GM19240 (cell line): ENCODE results near the gene COL4A1.
A peak's percentile ranks its signal among the peaks of the same experiment; 100 is the strongest.
"Not testable (repeated sequence)": the region's sequence is repeated elsewhere in the genome, so short reads cannot be mapped to it uniquely, and the experiment has no call there.

Experiments
- DNase-seq: peaks from one replicate; pipeline ENCODE4 v3.0.0; 2011; ENCODE audit warnings: low spot score; ENCODE audit not compliant: insufficient read length

COL4A1 gene

DNA sequence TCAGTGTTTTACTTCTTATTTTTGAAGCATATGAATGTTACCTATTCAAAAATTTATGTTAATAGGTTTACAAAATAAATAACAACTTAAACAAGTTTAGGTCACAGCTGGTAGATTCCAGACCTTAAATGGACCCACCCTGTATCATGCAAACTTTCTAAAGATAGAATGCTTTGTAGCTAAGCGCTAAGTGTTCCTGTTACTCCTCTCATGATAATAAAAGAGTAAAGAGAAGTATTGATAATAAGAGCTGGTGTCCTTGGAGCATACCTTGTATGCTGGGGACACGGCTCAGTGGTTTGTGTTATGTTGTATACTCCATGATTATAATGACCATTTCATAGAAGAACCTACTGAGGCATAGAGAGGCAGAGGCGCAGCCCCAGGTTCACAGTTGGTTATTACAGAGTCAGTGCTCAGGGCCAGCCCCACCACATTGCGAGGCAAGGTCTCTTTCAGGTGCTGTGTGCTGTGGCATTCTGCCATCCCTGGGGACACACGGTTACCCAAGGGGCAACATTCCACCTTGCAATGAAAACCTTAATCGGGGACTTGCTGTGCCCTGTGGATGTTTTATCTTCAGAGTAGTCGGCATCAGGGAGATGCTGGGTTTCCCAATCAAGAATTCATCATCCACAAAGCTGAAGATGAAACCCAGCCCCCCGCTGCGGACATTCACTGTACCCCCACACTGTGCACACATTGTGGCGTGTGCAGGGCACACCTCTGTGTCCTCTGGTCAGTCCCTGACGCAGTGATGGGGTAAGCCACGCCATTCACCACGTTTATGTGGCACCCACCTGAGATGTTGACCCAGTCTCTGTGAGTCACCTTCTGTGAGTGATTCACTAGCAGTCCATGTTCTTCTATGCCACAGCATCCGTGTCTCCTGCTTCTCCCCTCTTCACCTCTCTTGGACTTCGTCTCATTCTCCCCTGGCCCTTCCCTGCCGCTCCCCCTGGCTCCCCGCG, 186.7 kb downstream of the COL4A1 start:
- no peak for DNase-seq

DNA sequence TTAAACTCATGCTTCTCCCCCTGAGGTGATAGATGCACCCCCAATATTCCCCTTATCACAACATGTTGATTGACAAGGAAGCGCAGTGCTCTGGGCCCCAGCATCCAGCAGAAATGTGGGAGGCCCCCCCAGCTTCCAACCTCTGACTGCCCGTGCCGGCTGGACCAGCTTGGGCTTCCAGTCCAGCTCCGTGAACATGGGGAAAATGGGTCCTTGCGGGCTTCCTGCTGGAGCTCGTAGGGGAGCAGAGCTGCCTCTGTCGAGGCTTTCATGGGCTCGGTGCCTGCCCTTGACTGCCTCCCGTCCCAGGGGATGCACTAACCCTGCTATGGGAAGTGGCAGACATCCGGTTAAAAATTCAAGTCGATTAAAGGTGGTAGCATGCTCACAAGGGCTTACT, 188.9 kb downstream of the COL4A1 start:
- no peak for DNase-seq

DNA sequence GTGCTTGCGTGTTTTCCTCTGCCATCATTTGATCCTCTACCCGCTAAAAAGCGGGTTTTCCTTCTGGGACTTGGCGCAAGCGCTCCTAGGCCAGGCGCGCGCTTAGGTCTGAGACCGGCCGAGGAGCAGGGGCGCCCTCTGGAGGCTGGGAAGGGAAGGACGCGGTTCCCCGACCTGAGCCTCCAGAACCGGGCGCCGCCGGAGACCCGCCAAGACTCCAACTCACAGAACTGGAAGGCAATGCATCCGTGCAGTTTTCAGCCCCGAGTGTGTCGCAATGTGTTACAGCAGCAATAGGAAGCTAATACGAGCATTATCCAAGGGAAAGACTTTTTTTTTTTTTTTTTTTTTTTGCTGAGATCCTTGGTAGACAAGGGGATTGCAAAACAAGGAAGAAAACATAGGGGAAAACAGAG, 190.9 kb downstream of the COL4A1 start:
- DNase-seq, result peak; percentile 48

DNA sequence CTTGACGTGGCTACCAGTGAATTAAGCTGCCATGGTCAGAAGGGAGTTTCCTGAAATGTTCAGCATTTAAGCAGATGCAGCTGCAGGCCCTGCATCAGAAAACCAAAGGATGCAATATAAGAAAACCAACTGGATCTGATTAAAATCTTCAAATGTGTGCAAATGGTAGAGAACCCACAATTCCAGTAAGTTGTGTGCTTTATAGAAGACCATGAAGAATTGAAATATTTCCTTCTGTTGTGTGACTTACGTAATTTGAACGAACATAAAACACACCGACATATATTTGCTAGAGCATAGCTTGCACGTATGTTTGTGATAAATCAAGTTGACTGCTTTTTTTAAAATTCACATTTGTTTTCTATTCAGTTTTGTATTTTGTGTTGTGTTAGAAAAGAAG, 191.4 kb downstream of the COL4A1 start:
- no peak for DNase-seq

DNA sequence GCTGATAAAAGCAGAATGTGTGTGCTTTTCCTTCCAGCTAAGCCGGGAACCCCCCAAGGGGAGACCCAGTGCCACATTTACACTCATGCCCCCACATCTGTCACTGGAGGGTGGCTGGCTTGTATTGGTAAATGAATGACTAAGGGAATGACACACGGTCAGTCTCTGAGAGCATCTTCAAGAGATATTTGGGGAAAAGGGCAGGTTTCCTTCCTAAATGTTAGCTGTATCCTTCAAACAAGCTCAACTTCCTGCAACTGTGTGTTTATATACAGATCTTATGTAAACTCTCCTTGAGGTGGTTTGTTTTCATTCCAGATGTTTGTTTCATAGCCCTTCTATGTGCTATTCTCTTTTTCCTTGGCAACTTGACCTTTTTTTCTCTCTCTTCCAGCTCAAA, 192.6 kb downstream of the COL4A1 start:
- DNase-seq, result no peak

DNA sequence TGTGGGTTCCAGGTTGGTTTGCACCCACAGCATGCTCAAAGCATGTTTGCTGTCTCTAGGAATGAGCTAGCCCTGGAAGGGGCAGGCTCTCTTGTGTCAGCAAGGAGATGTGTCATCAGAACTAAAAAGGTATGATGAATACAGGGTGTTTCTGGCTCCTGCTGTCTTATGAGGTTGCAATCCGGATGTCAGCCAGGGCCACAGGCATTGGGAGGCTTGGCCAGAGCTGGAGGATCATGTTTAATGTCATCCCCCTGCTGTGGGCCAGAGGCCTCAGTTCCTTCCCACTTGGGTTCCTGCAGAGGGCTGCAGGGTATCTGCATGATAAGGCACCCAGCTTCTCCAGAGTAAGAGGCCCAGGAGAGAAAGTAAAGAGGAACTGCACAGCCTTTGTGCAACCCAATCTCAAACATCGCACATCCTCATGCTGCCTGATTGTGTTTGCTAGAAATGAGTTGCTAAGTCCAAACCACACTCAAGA, 193.6 kb downstream of the COL4A1 start:
- DNase-seq, result no peak

DNA sequence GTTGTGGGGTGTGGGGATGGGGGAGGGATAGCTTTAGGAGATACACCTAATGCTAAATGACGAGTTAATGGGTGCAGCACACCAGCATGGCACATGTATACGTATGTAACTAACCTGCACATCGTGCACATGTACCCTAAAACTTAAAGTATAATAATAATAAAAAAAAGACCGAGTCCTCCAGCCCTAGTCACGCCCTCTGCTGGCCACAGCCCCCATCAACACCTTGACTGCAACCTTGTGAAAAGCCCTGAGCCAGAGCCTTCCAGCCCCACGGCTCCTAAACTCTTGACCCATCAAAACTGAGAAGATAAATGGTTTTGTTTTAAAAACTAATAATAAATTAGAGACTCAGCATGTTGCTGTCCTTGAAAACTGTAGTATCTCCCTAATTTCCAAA, 194.6 kb downstream of the COL4A1 start:
- not testable (repeated sequence) for DNase-seq

DNA sequence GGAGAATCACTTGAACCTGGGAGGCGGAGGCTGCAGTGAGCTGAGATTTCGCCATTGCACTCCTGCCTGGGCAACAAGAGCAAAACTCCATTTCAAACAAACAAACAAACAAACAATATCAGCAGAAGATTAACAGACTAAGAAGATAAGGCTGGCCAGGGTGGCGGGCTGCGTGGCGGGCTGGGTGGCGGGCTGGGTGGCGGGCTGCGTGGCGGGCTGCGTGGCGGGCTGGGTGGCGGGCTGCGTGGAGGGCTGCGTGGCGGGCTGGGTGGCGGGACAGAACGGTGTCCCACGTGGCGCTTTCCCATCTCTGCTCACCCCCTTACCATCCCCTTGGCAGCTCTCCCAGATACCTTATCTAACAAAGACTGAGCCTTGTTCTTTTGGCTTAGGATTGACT, 196.2 kb downstream of the COL4A1 start:
- DNase-seq, result no peak

DNA sequence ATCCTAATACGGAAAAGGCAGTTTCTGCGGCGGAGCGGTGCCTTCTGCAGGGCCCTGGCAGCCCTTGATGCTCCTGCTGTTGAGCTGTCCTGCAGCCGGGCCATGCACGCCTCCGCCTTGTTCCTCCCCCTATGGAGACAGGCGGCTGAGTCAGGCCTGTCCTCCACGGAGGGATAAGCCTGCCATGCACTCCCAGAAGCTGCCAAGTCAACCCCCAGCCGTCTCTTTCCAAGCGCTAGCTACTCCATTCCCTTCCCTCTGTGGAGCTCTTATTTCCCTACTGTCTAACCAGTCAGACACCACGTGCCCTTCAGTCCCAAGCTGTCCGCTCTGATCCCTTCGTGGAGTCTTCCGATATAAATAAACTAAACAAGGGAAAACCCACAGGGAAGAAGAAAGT, 197.0 kb downstream of the COL4A1 start:
- DNase-seq, result no peak

DNA sequence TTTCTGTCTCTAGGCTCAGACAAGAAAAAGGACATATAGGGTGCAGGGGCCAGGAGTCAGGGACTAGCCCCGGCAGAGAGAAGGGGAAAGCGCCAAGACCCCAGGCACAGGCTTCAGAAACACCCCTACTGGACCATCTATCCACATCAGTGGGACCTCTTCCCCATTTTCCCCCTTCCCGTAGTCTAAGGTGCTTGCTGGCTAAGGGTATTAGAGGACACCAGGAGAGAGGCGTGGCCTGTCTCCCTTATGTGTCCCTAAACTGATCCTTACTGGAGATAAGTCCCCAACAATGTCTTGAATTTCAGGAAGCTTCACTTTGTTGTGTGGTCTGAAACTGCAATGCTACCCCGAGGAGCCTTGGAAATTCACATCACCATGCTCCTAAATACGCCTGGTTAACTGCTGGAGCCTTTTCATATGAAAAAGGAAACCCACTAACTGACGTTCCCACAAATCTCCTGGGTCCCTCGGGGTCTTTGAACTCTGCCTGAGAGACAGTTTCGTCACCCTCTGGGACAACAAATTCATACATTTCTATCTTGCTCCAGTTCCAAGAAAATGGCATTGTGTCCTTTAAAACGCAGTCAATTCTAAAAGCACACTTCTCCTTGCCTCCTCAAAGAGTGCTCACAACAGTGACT, 197.7 kb downstream of the COL4A1 start:
- DNase-seq, result no peak

DNA sequence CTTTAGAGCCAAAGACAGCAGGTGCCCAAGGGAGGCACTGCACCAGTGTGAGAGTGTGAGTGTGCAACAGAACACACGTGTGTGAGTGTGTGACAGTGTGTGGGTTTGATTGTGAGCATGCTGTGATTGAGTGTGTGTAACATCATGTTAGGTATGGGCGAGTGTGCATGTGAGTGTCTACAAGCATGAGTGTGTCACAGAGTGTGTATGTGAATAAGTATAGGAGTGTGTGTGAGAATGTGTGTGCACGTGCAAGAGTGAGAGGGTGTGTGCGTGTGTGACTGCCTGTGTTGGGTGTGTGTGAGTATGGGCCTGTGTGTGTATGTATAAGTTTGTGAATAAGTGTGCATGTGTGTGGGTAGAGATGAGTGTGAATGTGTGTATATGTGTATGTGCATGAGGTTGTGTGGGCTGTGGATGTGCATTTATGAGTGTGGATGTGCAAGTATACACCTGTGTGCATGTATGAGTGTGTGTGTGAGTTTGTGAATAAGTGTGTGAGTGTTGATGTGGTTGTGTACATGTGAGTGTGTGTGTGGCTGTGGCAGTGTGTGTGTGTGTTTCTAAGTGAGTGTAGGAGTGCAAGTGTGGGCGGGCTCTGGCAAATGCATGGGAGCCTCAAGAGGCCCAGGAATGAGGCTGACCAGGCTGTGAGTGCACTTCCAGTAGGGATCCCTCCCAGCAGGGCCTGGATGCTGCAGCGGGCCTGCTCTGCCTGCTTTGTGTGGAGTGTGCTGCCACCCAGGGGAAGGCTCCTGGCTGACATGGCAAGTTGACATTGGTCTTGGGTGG, 198.4 kb downstream of the COL4A1 start:
- no peak for DNase-seq

DNA sequence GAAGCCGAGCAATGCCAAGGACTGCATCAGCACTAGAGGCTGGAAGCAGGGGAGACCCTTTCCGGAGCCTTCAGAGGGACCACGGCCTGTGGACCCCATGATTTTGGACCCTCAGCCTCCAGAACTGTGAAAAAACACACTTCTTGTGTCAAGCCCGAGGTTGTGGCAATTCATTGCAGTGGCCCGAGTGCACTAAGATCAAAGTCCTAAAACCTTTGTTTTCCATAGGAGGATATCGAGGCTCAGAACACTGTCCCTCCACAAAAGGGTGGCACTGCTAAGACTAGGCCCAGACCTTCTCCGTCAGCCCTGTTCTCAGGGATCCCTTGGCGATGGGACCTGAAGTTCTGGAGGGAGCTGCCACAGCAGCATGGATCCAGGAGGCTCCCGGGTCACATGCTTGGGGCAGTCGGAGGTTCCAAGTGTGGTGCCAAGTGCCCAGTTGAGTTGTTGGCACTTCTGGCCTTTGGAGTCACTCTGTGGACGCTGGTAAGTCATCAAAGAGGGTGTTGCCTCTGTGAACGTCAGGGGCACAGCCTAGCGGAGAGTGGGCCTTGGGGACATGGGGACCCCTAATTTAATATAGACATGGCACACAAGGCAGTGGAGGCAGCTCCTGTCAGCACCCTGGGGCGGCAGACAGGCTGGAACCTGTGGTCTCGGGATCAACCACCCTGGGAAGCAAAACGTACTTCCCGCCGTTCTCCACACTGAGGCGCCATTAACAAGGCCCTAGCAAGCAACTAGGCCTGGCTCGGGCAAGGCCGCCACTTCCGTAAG, 199.2 kb downstream of the COL4A1 start:
- no peak for DNase-seq

DNA sequence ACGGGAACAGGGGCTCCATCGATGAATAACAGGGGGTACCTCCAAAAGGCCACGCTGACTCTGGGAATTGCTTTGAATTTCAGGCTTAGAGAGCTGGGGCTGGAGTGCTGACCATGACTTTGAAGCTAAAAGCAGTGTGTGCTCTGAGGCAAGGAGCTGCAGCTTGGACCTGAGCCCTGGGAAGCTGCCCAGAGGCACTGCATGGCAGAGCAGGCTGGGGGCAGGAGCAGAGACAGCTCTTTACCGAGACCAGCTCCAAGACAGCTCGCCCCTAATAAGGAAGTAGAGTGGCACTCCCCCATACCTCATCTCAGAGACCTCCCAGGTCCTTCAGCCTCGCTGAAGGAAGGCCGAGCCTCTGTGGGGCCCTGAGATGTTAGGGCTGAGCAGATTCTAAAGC, 200.2 kb downstream of the COL4A1 start:
- no peak for DNase-seq

DNA sequence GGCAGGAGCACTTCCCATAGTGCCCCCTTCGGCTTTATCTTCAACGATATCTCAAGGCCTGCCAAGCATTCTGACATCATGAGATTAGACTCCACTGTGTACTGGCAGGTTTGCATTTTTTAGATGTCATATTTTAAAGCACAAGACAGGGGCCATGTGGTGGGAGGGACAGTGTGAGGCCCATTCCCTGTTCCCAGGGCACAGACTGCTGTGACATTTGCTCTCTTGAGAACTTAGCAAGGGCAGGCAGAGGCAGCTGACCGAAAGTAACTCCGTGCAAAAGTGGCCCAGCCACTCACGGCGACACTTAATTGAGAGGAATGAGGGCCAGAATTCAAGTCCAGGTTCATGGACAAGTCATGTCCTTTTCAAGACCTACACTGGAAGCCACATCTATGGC, 201.8 kb downstream of the COL4A1 start:
- no peak for DNase-seq

DNA sequence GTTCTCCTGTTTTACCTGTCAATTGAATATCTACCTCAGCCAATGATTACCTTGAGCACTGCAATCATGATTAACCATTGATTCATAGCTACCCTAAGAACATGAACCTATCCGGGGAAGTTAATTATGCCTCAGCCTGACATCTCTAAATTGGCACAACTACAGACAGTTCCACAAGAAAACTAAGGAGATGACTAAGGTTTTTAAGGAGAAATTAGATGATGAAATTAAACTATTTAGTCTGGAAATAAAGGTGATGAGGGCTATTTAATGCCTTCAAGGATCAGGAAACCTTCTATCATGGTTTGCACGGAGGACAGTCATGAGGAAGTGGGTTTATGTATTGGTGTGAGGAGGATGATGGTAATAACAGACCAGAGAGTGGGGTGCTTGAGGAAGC, 203.4 kb downstream of the COL4A1 start:
- DNase-seq, result no peak

DNA sequence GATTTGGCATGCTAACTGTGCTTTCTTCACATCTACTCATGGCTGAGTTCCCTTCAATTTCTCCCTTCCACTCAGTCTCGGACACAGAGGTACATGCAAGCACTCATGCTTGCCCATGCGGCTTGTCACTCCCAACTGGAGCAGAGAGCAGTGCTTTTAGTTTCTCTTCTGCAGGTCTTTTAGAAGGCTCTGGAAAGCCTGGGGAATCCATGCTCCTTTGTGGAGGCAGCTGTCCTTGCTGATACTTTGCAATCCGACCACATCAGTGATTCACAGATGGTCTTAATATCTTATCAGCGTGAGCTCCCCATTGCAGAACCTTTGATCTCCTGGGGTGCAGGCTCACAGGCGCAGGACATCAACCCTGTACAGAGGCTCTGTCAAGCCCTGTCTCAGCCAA, 203.9 kb downstream of the COL4A1 start:
- DNase-seq, result no peak

DNA sequence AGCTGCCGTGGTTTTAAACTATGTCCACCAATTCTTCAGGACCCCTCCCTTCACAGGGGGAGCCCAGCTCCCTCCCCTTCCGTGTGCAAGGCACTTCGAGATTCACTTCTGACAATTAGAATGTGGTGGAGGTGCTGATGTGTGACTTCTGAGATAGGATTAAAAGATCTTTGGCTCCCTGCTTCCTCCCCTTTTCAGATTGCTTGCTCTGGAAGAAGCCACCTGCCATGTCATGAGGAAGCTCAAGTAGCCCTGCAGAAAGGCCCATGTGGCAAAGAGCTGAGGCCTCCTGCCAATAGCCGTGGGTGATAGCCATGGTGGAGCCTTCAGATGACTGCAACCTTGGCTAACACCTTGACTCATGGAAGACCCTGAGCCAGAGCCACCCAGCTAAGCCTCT, 204.9 kb downstream of the COL4A1 start:
- no peak for DNase-seq

DNA sequence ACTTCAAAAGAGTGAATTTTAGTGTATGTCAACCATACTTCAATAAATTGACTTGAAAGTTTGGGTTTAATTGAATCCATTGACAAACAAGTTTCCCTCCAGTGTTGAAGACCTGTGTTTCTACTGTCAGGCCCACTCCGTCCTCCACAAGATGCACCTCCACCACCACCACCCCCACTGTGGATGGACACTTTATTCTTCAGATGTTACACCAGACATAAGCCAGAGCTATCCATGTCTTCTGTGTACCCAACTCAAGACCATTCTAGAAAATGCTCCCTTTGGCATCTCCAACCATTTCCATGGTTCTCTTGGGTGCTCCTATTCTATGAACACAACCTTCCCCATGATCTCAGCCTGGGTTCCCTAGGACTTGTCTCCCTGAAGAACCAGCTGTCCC, 207.0 kb downstream of the COL4A1 start:
- DNase-seq, result no peak
